ENCODE data around the gene RPH3AL. TPM values are rescaled to one million over a fixed set of nuclear protein-coding genes. Genes with fewer than 3 reads are reported as not detected.

RPH3AL gene
- total RNA-seq, 1 experiment from 2014 or later: 3.0 TPM

GRCh38 chr17:332558-333322, 19.9 kb downstream of the RPH3AL start:
- H4K20me1 ChIP-seq (ENCODE audit: control insufficient read depth, insufficient read depth, insufficient read length): no peaks in the 10 kb centered on the region
- peaks cover 8% of the 10 kb centered on the region for H3K27me3 Mint-ChIP-seq (ENCODE audit: low read depth)
- no peak overlapping the region for H2BK20ac ChIP-seq (ENCODE audit: low read depth, low read length, poor library complexity, severe bottlenecking)
- no peak for TF ChIP-seq CTCF (conservative IDR thresholded peaks at IDR 0.05)
- no peaks in the 10 kb centered on the region; the same call in 1 of the 2 replicates for H3K4me1 ChIP-seq (ENCODE audit: insufficient read depth, low read length)
- no peak overlapping the region for H2BK12ac ChIP-seq (ENCODE audit: insufficient read length, low read depth, low read length)
- no peaks in the 10 kb centered on the region for H3K9me3 ChIP-seq (ENCODE audit: control insufficient read depth, low read depth, low read length)
- no peaks in the 10 kb centered on the region for H3K79me2 ChIP-seq (ENCODE audit: insufficient read depth, low read length)
- peaks cover 2% of the 10 kb centered on the region; the same call in 1 of the 2 replicates for H3K27me3 ChIP-seq (ENCODE audit: insufficient read depth, low read length)
- H3K56ac ChIP-seq (ENCODE audit: insufficient read length, low read depth, low read length): no peak overlapping the region
- H3K9me3 Mint-ChIP-seq: no peaks in the 10 kb centered on the region; a peak in 1 of 5 replicates
- no peak overlapping the region for H2AK5ac ChIP-seq (ENCODE audit: insufficient read length, low read length)
- no peak overlapping the region for H2AFZ ChIP-seq (ENCODE audit: low read length)
- no peak overlapping the region; a peak in 1 of 5 replicates for H3K4me3 Mint-ChIP-seq
- H3T11ph ChIP-seq (ENCODE audit: low read length): no peak overlapping the region
- no peak overlapping the region for H2BK15ac ChIP-seq (ENCODE audit: low read depth, low read length)
- peak; percentile 36 for DNase-seq
- no peak overlapping the region for H3K9ac ChIP-seq (ENCODE audit: extremely low read depth, insufficient read length, low read length)
- H3K27ac ChIP-seq (ENCODE audit: insufficient read length, low read depth, low read length): no peak overlapping the region
- H3K18ac ChIP-seq (ENCODE audit: insufficient read length, low read depth, low read length): no peak overlapping the region
- 0 out of 7 replicates have a peak overlapping the region, but pooled peaks of 1 of the 3 experiments have one; percentile 8 for H3K27ac Mint-ChIP-seq
- H2BK5ac ChIP-seq (ENCODE audit: insufficient read length, low read length): no peak overlapping the region
- no peak overlapping the region for H4K8ac ChIP-seq (replicated peaks; ENCODE audit: insufficient read length, low read depth, low read length)
- H4K91ac ChIP-seq (ENCODE audit: insufficient read length, low read depth, low read length): no peak overlapping the region
- H2BK120ac ChIP-seq (ENCODE audit: low read depth, low read length, poor library complexity, severe bottlenecking): no peak overlapping the region
- no peak overlapping the region for H3K4ac ChIP-seq (ENCODE audit: low read depth, low read length)
- no peaks in the 10 kb centered on the region for H3K79me1 ChIP-seq (ENCODE audit: insufficient read depth, low read depth, low read length, poor library complexity, severe bottlenecking)
- no CpG with 5 or more reads among the region's 34 CpGs for WGBS (ENCODE audit: extremely low coverage, insufficient read length, low lambda C conversion rate)
- H3K4me2 ChIP-seq (ENCODE audit: insufficient read depth, insufficient read length, low read length): no peak overlapping the region
- no peak overlapping the region for H3K14ac ChIP-seq (ENCODE audit: insufficient read depth, low read length)
- no peaks in the 10 kb centered on the region for H3K23me2 ChIP-seq (ENCODE audit: insufficient read length, low read depth, low read length, poor library complexity, severe bottlenecking)
- H3K36me3 Mint-ChIP-seq (ENCODE audit: insufficient read depth in 1 of 3, low read depth in 3 of 3): no peaks in the 10 kb centered on the region; a peak in 1 of 7 replicates
- no peak overlapping the region for H4K5ac ChIP-seq (ENCODE audit: insufficient read length, low read depth, low read length)
- H3K4me1 Mint-ChIP-seq: peaks cover 26 to 31% of the 10 kb centered on the region in 2 experiments
- no peak overlapping the region for H3K23ac ChIP-seq (ENCODE audit: insufficient read length, low read depth, low read length)

All from H9 (cell line).